Caco-2 (cell line): ENCODE results near the gene KITLG. TPM values are rescaled to one million over a fixed set of nuclear protein-coding genes. Genes with fewer than 3 reads are reported as not detected.

ENCODE experiments used
- BruUV-seq: library from RNA; stranded (reverse); fragments of 400-500 nt; replicated peaks from 2 replicates; lab custom pipeline; 2021; lab: Mats Ljungman, UMichigan
- CTCF ChIA-PET: fragments of 300-600 bp; sonication (Branson Sonifier 250); formaldehyde crosslinking; loops from one replicate; lab custom pipeline; 2022; ENCODE audit warnings: antibody characterized with exemption; lab: Charles Lee
- POLR2A ChIA-PET: fragments of 300-600 bp; sonication (Branson Sonifier 250); formaldehyde crosslinking; loops from one replicate; lab custom pipeline; 2022; ENCODE audit warnings: antibody characterized with exemption; lab: Charles Lee
- DNase-seq, 2 experiments: peaks; one replicate each; pipeline versions ENCODE4 v3.0.0 to v3.0.0-alpha.2; 2020 to 2022
- H3K27me3 ChIP-seq: replicated peaks from 2 replicates; pipeline ENCODE4 v1.6.0; 2011; ENCODE audit warnings: low read length; ENCODE audit not compliant: control insufficient read depth, insufficient read depth
- H3K36me3 ChIP-seq: 2 replicates; pipeline ENCODE4 v1.5.1; 2011; ENCODE audit warnings: low read length; ENCODE audit not compliant: control insufficient read depth, insufficient read depth
- H3K4me1 ChIP-seq: fragments of 250-450 bp; sonication (Bioruptor Pico); 2 replicates; pipeline ENCODE4 v1.5.1; 2020; ENCODE audit warnings: mild to moderate bottlenecking
- H3K4me3 ChIP-seq: 2 replicates; pipeline ENCODE4 v1.5.1; 2011; ENCODE audit warnings: low read depth, mild to moderate bottlenecking, control low read depth, low read length
- H3K9me3 ChIP-seq: fragments of 250-450 bp; sonication (Bioruptor Pico); 2 replicates; pipeline ENCODE4 v1.5.1; 2020; ENCODE audit warnings: mild to moderate bottlenecking, moderate library complexity
- H3K27ac Mint-ChIP-seq: one replicate; pipeline ENCODE4 v1.8.0; 2022; ENCODE audit warnings: mixed read lengths; ENCODE audit not compliant: unreplicated experiment
- H3K27me3 Mint-ChIP-seq: one replicate; pipeline ENCODE4 v1.8.0; 2022; ENCODE audit warnings: mixed read lengths; ENCODE audit not compliant: insufficient read depth, unreplicated experiment
- H3K36me3 Mint-ChIP-seq: one replicate; pipeline ENCODE4 v1.8.0; 2022; ENCODE audit warnings: mild to moderate bottlenecking, mixed read lengths; ENCODE audit not compliant: insufficient read depth, unreplicated experiment
- H3K4me1 Mint-ChIP-seq: one replicate; pipeline ENCODE4 v1.8.0; 2022; ENCODE audit warnings: low read depth, mixed read lengths; ENCODE audit not compliant: unreplicated experiment
- H3K4me3 Mint-ChIP-seq: one replicate; pipeline ENCODE4 v1.8.0; 2022; ENCODE audit warnings: mild to moderate bottlenecking, moderate library complexity, mixed read lengths; ENCODE audit not compliant: unreplicated experiment
- H3K9me3 Mint-ChIP-seq: one replicate; pipeline ENCODE4 v1.8.0; 2022; ENCODE audit warnings: mixed read lengths; ENCODE audit not compliant: unreplicated experiment
- intact Hi-C: fragments of 100-400 bp; cut with micrococcal nuclease; formaldehyde crosslinking; loops from one replicate; pipeline ENCODE4 v1.10.0; 2022; ENCODE audit not compliant: unreplicated experiment
- total RNA-seq: library from RNA; stranded (reverse); gene quantifications from 2 replicates; pipeline ENCODE4 v1.2.3, GENCODE V29; 2022
- TF ChIP-seq, protein P1 (sequence below), 2 experiments: fragments of 200-600 bp in 1 of 2; IDR thresholded peaks; 1 replicate in 1 of 2; 2 replicates in 1 of 2; pipeline versions ENCODE4 v1.5.1 to v1.8.0; 2011 to 2022; ENCODE audit warnings: antibody characterized with exemption in 1 of 2, control low read depth in 1 of 2, inconsistent platforms in 1 of 2, low read depth in 1 of 2, low read length in 1 of 2, mild to moderate bottlenecking in 1 of 2, moderate library complexity in 1 of 2; ENCODE audit not compliant: insufficient read depth in 1 of 2, severe bottlenecking in 1 of 2, unreplicated experiment in 1 of 2

KITLG gene
- total RNA-seq, 1 experiment from 2014 or later, result 200 TPM

- POLR2A ChIA-PET, result interaction anchor here (0.7 to 1.3 kb wide), 3 partner anchors 13 to 97 kb away, joined by 3 to 7 read pairs (median 6); no protein-coding TSS in a partner anchor
- CTCF ChIA-PET, result interaction anchor here (0.6 to 0.9 kb wide), 2 partner anchors 48 to 415 kb away, joined by 4 to 5 read pairs; no protein-coding TSS in a partner anchor
- BruUV-seq, result no TSS peak
These were observed 1.1 kb downstream of the KITLG start for GRCh38 chr12:88579161-88579517.

GRCh38 chr12:88578276-88579160, 1.8 kb downstream of the KITLG start:
- H3K9me3 ChIP-seq, result no peaks in the 10 kb centered on the region
- Mint-ChIP-seq H3K9me3 (no peaks in the 10 kb centered on the region), H3K27me3 (no peaks in the 10 kb centered on the region), H3K36me3 (peaks cover 70% of the 10 kb centered on the region), H3K4me1 (peaks cover 9% of the 10 kb centered on the region), H3K27ac (peak overlapping the region; percentile 87), H3K4me3 (peak overlapping the region; percentile 86)
- BruUV-seq, result no TSS peak
- peaks cover 27% of the 10 kb centered on the region for H3K4me1 ChIP-seq
- intact Hi-C loops, result loop anchor here (1.0 to 10.0 kb wide), 3 partner anchors 394 to 434 kb away; partner anchors contain the start of genes CEP290 and TMTC3
- H3K27me3 ChIP-seq, result no peaks in the 10 kb centered on the region
- POLR2A ChIA-PET, result interaction anchor here (0.7 kb wide), 1 partner anchor 98 kb away, joined by 3 read pairs; no protein-coding TSS in a partner anchor
- DNase-seq, result peak in 1 of 2 experiments; percentile 12
- TF ChIP-seq, protein P1, sequence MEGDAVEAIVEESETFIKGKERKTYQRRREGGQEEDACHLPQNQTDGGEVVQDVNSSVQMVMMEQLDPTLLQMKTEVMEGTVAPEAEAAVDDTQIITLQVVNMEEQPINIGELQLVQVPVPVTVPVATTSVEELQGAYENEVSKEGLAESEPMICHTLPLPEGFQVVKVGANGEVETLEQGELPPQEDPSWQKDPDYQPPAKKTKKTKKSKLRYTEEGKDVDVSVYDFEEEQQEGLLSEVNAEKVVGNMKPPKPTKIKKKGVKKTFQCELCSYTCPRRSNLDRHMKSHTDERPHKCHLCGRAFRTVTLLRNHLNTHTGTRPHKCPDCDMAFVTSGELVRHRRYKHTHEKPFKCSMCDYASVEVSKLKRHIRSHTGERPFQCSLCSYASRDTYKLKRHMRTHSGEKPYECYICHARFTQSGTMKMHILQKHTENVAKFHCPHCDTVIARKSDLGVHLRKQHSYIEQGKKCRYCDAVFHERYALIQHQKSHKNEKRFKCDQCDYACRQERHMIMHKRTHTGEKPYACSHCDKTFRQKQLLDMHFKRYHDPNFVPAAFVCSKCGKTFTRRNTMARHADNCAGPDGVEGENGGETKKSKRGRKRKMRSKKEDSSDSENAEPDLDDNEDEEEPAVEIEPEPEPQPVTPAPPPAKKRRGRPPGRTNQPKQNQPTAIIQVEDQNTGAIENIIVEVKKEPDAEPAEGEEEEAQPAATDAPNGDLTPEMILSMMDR (IDR thresholded peaks at IDR 0.05; ENCODE audit: insufficient read depth in 1 of 2, low read depth in 1 of 2, low read length in 1 of 2, severe bottlenecking in 1 of 2, unreplicated experiment in 1 of 2), result no peak
- peak overlapping the region; percentile 74 for H3K4me3 ChIP-seq
- CTCF ChIA-PET, result interaction anchor here (1.8 kb wide), 1 partner anchor 415 kb away, joined by 6 read pairs; no protein-coding TSS in a partner anchor
- no peaks in the 10 kb centered on the region for H3K36me3 ChIP-seq

More at GRCh38 chr12:88579161-88579517, 1.1 kb downstream of the KITLG start:
- H3K27me3 Mint-ChIP-seq, result no peaks in the 10 kb centered on the region
- H3K36me3 ChIP-seq, result no peaks in the 10 kb centered on the region
- H3K4me1 ChIP-seq, result peaks cover 23% of the 10 kb centered on the region
- H3K27me3 ChIP-seq, result no peaks in the 10 kb centered on the region
- TF ChIP-seq, protein P1 (IDR thresholded peaks at IDR 0.05; ENCODE audit: insufficient read depth in 1 of 2, low read depth in 1 of 2, low read length in 1 of 2, severe bottlenecking in 1 of 2, unreplicated experiment in 1 of 2), result peak; percentile 55 to 64
- H3K4me3 ChIP-seq, result peak overlapping the region; percentile 74
- no peaks in the 10 kb centered on the region for H3K9me3 Mint-ChIP-seq
- H3K9me3 ChIP-seq, result no peaks in the 10 kb centered on the region
- DNase-seq, result peak; percentile 47 to 63
- intact Hi-C loops, result loop anchor here (1.0 to 10.0 kb wide), 3 partner anchors 394 to 434 kb away; partner anchors contain the start of genes CEP290 and TMTC3
- peaks cover 64% of the 10 kb centered on the region for H3K36me3 Mint-ChIP-seq
- peak overlapping the region; percentile 87 for H3K27ac Mint-ChIP-seq
- H3K4me3 Mint-ChIP-seq, result peak overlapping the region; percentile 86
- peaks cover 6% of the 10 kb centered on the region for H3K4me1 Mint-ChIP-seq

GRCh38 chr12:88577537-88577936, 2.7 kb downstream of the KITLG start:
- no TSS peak for BruUV-seq
- peaks cover 80% of the 10 kb centered on the region for H3K36me3 Mint-ChIP-seq
- peak in 1 of 2 experiments; percentile 26 for DNase-seq

More at GRCh38 chr12:88577537-88577936, 2.7 kb downstream of the KITLG start:
- TF ChIP-seq, protein P1 (IDR thresholded peaks at IDR 0.05; ENCODE audit: insufficient read depth in 1 of 2, low read depth in 1 of 2, low read length in 1 of 2, severe bottlenecking in 1 of 2, unreplicated experiment in 1 of 2), result peak; percentile 31 to 37
- Mint-ChIP-seq H3K4me3 (peak overlapping the region; percentile 86), H3K27me3 (no peaks in the 10 kb centered on the region), H3K27ac (peak overlapping the region; percentile 45), H3K4me1 (peaks cover 17% of the 10 kb centered on the region), H3K9me3 (no peaks in the 10 kb centered on the region)
- ChIA-PET CTCF (interaction anchor here (1.8 kb wide), 1 partner anchor 416 kb away, joined by 6 read pairs; no protein-coding TSS in a partner anchor), POLR2A (interaction anchor here (0.5 kb wide), 1 partner anchor 184 kb away, joined by 4 read pairs; no protein-coding TSS in a partner anchor)
- Histone ChIP-seq H3K4me3 (peak overlapping the region; percentile 74), H3K9me3 (no peaks in the 10 kb centered on the region), H3K27me3 (no peaks in the 10 kb centered on the region), H3K36me3 (no peaks in the 10 kb centered on the region), H3K4me1 (peaks cover 37% of the 10 kb centered on the region)
- intact Hi-C loops, result loop anchor here (10.0 kb wide), 2 partner anchors 393 to 433 kb away; partner anchors contain the start of genes CEP290 and TMTC3
